Activated T-helper 17 cell treated with anti-CD3 and anti-CD28 coated beads, Interleukin-2, amount 50 U/mL, for 72 hours (primary cell): ENCODE measurements around the gene MEAK7. TPM values are rescaled to one million over a fixed set of nuclear protein-coding genes. Genes with fewer than 3 reads are reported as not detected.

Experiments
- ATAC-seq: fragments of 150-1000 bp; cut with Tn5 transposase; replicated peaks from 2 replicates; pipeline ENCODE4 v1.10.0; 2021; ENCODE audit warnings: mild to moderate bottlenecking, moderate library complexity
- H3K27ac Mint-ChIP-seq: one replicate; pipeline ENCODE4 v1.8.0; 2022; ENCODE audit warnings: mixed read lengths
- H3K27me3 Mint-ChIP-seq: one replicate; pipeline ENCODE4 v1.8.0; 2022; ENCODE audit warnings: mixed read lengths
- H3K36me3 Mint-ChIP-seq: one replicate; pipeline ENCODE4 v1.8.0; 2022; ENCODE audit warnings: low read depth, mild to moderate bottlenecking, mixed read lengths
- H3K4me1 Mint-ChIP-seq: one replicate; pipeline ENCODE4 v1.8.0; 2022; ENCODE audit warnings: mixed read lengths
- H3K4me3 Mint-ChIP-seq: one replicate; pipeline ENCODE4 v1.8.0; 2022; ENCODE audit warnings: mild to moderate bottlenecking, mixed read lengths
- H3K9me3 Mint-ChIP-seq: one replicate; pipeline ENCODE4 v1.8.0; 2022; ENCODE audit warnings: mixed read lengths
- total RNA-seq, 2 donors: library from RNA; stranded (reverse); gene quantifications; one replicate each; pipeline ENCODE4 v1.2.3, GENCODE V29; 2022

The MEAK7 gene
- total RNA-seq, 2 donors from 2014 or later, result 18.5 to 28.5 TPM

DNA sequence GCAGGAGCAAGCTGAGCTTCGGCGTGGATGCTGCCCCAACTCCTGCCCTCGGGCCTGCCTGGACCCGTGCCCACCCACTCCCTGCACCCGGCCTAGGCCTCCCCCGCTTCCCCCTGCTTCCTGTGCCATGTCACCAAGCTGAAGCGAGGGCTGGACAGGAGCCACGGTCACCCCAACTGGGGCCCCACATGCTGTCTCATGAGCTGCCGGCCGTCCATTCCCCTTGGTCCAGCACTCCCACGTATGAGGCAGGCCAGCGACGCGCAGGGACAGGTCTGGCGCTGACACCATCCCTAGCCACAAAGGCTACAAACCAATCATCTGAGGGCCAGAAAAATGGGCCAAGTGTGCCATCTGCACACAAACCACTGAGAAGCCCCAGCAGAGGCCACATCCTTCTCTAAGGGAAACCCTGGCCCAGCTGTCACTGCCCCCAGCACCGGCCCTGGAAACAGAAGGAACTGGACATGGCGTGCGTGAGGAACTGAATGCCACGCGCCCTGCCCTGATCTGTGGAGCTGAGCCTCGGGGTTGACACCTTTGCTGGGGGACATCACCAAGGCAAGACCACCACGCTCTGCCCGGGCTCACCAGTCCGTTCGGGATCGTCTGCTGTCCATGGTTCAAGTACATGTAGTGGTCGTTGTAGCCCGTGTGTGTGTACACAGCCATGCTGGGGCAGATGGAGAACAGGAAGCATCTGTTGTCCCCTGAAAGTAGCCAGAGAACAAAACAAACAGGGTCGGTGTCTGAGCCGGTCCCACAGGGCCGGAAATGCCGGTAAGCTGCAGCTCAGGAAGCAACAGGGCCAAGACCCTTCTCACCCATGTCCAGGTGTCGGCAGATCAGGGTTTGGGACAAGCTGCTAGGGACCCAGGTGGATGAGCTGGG is 22.2 kb downstream of the MEAK7 start:
- Mint-ChIP-seq H3K4me3 (no peak overlapping the region), H3K27ac (no peak overlapping the region), H3K36me3 (peaks cover 7% of the 10 kb centered on the region), H3K9me3 (no peaks in the 10 kb centered on the region), H3K4me1 (no peaks in the 10 kb centered on the region), H3K27me3 (no peaks in the 10 kb centered on the region)
- no peak for ATAC-seq

DNA sequence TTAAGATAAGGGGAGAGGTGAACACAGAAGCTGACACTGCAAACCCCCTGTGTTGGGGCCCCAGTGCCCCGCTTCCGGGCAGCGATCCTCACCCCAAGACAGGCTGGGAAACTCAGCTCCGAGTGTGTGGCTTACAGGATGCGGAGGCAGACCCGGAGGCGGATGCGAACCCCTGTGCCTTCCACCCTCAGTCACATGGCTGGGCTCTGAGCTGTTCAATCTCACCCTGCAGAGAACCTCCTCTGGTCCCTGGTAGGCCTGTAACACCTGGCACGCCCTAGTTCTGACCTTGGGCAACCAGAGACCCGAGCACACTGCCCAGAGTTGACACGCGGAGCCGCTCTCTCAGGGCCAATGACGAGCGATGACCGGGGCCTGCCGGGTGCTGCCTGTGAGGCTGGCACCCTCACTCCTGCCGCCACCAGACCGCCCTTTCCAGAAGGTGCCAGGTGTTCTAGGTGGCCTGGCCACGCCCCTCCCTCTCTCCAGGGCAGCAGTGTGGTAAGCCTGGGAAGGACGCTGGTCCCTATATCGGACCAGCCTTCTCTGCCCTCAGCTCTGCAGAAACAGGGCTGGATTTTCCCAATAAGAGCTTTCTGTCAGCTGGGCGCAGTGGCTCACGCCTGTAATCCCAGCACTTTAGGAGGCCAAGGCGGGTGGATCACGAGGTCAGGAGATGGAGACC is 23.3 kb downstream of the MEAK7 start:
- no peak for ATAC-seq
- Mint-ChIP-seq H3K4me1 (no peaks in the 10 kb centered on the region), H3K27me3 (no peaks in the 10 kb centered on the region), H3K36me3 (peaks cover 7% of the 10 kb centered on the region), H3K27ac (no peak overlapping the region), H3K9me3 (no peaks in the 10 kb centered on the region), H3K4me3 (no peak overlapping the region)

DNA sequence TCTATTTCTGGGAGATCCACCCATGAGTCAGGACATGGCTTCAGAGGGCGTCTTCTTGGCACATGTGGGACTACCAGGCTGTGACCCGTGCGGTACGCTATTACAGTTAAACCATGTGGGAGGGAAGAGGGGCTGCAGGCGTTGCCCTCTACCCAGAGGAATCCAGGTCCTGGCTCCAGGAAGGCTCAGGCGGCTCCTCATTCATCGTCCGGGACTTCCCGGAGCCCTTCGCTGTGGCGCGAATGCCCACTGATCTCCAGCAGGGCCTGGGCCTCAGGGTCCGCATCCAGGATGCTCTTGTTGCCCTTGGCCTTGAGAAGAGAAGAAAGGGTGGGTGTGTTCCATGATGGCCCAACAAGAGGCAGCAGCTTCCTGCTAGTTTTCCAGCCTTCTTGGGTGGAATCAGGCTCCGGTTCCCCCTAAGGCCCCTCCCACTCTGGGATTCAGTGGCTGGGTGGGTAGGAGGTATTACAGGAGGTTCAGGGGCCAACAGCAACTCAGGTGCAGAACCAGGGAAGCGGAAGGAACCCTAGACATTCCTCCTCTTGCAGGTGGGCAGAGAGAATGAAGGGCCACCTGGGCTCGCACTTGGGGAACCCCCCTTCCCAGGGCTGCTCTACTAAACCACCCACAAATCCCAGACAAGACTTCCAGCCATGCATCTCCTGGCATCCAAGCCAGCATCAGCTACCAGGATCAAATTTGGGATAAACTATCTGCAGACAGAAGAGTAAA is 24.6 kb downstream of the MEAK7 start:
- H3K4me3 Mint-ChIP-seq, result no peak overlapping the region
- H3K36me3 Mint-ChIP-seq, result peaks cover 7% of the 10 kb centered on the region
- no peaks in the 10 kb centered on the region for H3K9me3 Mint-ChIP-seq
- no peak for ATAC-seq
- no peak overlapping the region for H3K27ac Mint-ChIP-seq
- no peaks in the 10 kb centered on the region for H3K27me3 Mint-ChIP-seq
- peaks cover 7% of the 10 kb centered on the region for H3K4me1 Mint-ChIP-seq

DNA sequence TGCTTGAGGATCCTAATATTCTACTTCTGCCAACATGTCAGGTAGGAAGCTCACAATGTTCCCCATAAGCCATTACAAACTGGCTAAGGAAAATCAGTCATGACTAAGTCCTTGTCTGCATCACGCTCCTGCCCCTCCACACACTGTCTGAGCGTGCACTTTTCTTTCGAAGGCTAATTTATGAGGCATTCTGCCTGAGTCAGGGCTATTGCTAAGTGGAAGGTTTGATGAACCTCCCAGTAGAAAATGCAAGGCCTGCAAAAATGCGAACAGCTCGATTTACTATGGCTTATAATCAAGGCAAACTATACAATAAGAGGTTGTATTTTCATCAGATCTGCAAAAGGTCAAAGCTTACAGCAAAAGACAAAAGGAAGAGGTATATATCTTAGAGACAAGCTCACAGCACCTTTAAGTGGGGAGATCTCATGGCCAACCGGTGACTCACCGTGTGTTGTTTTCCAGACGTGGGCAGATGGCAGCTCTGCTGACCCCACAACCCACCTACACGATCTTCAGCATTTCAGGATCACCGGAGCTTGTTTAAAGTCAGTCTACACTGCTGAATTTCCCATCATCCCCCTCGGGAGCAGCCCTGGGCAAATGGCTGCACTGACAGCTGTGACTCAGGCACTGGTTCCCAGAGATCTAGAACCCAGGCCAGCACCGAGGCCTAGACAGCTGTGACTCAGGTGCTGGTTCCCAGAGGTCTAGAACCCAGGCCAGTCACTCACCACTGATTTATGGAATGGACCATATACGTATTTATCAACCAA is 26.1 kb downstream of the MEAK7 start:
- peak; percentile 68 for ATAC-seq
- Mint-ChIP-seq H3K4me1 (peaks cover 7% of the 10 kb centered on the region), H3K36me3 (peaks cover 7% of the 10 kb centered on the region), H3K9me3 (no peaks in the 10 kb centered on the region), H3K27me3 (no peaks in the 10 kb centered on the region), H3K27ac (no peak overlapping the region), H3K4me3 (no peak overlapping the region)

DNA sequence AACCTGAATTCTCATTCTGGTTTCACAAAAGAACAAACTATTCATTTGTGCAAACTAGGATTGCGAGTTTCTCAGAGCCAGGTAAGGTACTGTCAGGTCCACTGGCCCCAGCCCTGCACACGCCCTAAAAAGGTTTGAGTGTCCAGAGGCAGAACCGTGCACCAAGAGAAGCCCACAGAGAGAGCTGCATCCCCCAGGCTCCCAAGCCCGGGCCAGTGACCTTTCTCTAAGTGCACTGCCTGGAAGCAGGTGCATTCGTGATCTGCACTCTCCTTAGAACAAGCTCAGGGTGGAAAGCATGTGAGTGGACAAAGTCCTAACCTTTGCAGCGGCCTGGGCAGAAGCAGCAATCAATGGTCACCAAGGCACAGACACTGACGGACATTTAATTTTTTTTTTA is 26.8 kb downstream of the MEAK7 start:
- H3K4me3 Mint-ChIP-seq, result no peak overlapping the region
- no peaks in the 10 kb centered on the region for H3K9me3 Mint-ChIP-seq
- ATAC-seq, result no peak
- H3K27ac Mint-ChIP-seq, result no peak overlapping the region
- no peaks in the 10 kb centered on the region for H3K27me3 Mint-ChIP-seq
- peaks cover 12% of the 10 kb centered on the region for H3K36me3 Mint-ChIP-seq
- H3K4me1 Mint-ChIP-seq, result peaks cover 7% of the 10 kb centered on the region

DNA sequence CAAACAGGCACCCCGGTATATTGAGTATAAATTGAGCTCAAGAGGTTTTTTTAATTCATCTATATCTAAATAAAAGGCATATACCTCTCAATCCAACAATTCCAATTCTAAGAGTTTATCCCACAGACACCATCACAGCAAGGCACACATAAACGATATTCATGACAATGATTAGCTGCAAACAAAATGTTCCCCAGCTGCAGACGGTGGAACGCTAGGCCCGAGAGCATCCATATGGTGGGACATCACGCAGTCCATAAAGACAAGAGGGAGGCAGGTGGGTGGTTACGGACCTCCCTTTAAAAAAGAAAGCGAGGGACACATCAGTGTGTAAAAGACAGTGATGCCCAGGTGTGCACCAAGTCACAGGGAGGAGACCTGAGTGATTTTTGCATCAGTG is 28.1 kb downstream of the MEAK7 start:
- Mint-ChIP-seq H3K36me3 (peaks cover 18% of the 10 kb centered on the region), H3K4me3 (no peak overlapping the region), H3K9me3 (no peaks in the 10 kb centered on the region), H3K27ac (no peak overlapping the region), H3K4me1 (peaks cover 7% of the 10 kb centered on the region), H3K27me3 (no peaks in the 10 kb centered on the region)
- no peak for ATAC-seq

DNA sequence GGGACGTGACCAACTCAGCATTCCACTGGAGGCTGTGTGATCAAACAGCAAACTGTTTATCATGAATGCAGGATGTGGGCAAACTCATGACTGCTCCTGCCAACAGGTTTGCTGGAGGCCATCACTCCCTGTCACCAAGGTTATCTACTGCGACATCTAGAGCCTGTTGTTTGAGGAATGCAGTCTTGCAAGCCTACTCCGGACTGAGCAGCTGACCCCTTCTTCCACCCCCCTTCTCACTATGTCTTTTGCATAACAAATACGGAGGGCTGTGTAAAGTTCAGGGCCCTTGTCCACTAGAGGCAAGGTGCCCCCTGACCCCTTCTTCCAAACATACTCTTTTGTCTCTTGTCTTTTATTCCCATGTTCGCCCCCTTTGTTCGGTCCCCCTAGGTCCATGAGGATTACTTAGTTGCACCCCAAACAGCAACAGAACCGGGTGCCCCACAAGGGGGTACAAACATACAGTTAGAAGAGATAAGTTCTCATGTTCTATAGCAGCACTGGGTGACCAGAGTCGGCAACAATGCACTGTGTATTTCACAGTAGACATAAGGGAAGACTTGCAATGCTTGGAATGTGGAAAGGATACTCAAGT is 28.7 kb downstream of the MEAK7 start:
- Mint-ChIP-seq H3K27me3 (no peaks in the 10 kb centered on the region), H3K4me3 (no peak overlapping the region), H3K4me1 (peaks cover 7% of the 10 kb centered on the region), H3K36me3 (peaks cover 18% of the 10 kb centered on the region), H3K27ac (peak overlapping the region; percentile 39), H3K9me3 (no peaks in the 10 kb centered on the region)
- no peak for ATAC-seq

DNA sequence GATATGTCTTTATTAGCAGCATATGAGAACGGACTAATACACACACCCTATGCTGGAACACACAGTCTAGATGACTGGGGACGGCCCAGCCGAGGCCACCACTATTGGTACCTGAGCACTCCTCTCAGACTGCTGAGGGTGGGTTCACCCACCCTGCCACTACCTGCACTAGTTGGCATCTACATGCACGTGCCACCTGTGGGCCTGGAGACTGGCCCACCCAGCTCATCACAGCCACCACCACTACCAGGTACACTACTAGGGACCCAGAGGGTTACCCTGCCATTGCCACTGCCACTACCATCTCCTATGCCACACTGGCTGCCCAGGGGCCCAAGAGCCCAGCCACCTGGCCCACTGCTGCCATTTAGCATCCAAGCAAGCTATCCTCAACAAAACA is 32.5 kb downstream of the MEAK7 start:
- H3K36me3 Mint-ChIP-seq, result peaks cover 31% of the 10 kb centered on the region
- H3K4me1 Mint-ChIP-seq, result peaks cover 7% of the 10 kb centered on the region
- ATAC-seq, result no peak
- H3K27ac Mint-ChIP-seq, result no peak overlapping the region
- no peaks in the 10 kb centered on the region for H3K27me3 Mint-ChIP-seq
- H3K9me3 Mint-ChIP-seq, result peaks cover 7% of the 10 kb centered on the region
- H3K4me3 Mint-ChIP-seq, result no peak overlapping the region

DNA sequence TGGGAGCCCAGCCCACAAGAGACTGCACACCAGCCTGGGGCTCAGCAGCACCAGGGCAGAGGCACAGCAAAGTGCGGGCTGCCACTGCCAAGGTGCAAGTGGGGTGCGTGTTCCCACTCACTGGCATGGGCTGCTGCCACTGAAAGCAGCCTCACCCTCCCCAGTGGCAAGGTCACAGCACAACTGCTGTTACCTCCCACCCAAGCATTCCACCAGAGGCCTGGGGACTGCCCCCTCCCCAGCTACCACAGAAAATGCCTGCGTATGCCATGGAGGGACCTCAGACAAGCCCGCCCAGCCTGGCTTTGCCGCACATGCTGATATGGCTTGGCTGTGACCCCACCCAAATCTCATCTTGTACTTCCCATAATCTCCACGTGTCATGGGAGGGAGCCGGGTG is 33.1 kb downstream of the MEAK7 start:
- H3K9me3 Mint-ChIP-seq, result peaks cover 7% of the 10 kb centered on the region
- peaks cover 38% of the 10 kb centered on the region for H3K36me3 Mint-ChIP-seq
- H3K4me1 Mint-ChIP-seq, result peaks cover 7% of the 10 kb centered on the region
- no peak overlapping the region for H3K27ac Mint-ChIP-seq
- H3K27me3 Mint-ChIP-seq, result no peaks in the 10 kb centered on the region
- H3K4me3 Mint-ChIP-seq, result no peak overlapping the region
- no peak for ATAC-seq

DNA sequence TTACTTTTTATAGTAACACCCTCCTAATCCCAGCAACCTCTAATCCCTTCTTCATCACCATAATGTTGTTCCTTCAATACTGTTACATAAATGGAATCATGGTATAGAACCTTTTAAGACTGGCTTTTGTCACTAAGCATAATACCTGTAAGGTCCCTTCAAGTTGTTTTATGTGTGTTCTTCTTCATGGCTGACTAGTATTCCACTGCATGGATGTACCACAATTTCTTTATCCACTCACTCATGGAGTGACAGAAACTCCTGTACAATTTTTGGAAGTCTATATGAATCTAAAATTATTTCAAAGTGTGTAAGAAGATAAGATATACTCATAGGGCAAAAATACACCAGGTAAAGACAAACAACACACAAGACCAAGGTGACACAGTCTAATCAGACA is 36.8 kb downstream of the MEAK7 start:
- H3K27ac Mint-ChIP-seq, result no peak overlapping the region
- ATAC-seq, result no peak
- H3K9me3 Mint-ChIP-seq, result peaks cover 7% of the 10 kb centered on the region
- peaks cover 42% of the 10 kb centered on the region for H3K36me3 Mint-ChIP-seq
- H3K4me3 Mint-ChIP-seq, result no peak overlapping the region
- H3K27me3 Mint-ChIP-seq, result no peaks in the 10 kb centered on the region
- H3K4me1 Mint-ChIP-seq, result no peaks in the 10 kb centered on the region

DNA sequence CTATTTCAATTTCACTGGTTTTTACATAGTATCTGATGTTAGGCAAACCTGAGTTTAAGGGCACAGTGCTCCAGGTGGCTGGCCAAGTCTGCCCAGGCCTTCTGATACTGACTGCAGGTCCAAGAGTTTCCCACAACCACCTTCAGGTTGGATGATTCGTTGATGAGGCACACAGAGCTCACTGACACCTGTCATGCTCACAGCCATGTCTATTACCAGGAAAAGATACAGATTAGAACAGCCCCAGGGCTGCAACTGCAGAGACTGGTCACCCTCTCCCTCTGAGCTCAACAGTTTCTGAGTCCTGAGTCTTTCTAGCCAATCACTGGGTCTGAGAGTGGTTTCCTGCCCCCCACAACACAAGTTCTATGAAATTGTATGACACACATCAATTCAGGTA is 37.2 kb downstream of the MEAK7 start:
- Mint-ChIP-seq H3K36me3 (peaks cover 41% of the 10 kb centered on the region), H3K4me1 (no peaks in the 10 kb centered on the region), H3K4me3 (no peak overlapping the region), H3K27ac (no peak overlapping the region), H3K9me3 (peaks cover 7% of the 10 kb centered on the region), H3K27me3 (no peaks in the 10 kb centered on the region)
- peak; percentile 89 for ATAC-seq

DNA sequence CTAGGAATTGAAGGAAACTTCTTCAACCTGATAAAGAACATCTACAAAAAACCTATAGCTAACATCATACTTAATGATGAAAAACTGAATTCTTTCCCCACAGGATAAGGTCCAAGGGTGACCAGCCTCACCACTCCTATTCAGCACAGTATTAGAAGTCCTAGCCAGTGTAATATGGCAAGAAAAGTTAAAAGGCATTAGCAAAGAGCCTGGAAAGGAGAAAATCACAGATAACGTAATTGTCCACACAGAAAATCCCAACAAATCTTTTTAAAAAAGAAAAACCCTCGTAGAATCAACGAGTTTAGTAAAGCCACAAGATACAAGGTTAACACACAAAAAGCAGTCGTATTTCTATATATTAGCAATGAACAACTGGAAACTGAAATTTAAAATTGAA is 37.8 kb downstream of the MEAK7 start:
- Mint-ChIP-seq H3K27me3 (no peaks in the 10 kb centered on the region), H3K9me3 (peaks cover 7% of the 10 kb centered on the region), H3K4me1 (no peaks in the 10 kb centered on the region), H3K36me3 (peaks cover 37% of the 10 kb centered on the region), H3K4me3 (no peak overlapping the region), H3K27ac (no peak overlapping the region)
- ATAC-seq, result no peak

DNA sequence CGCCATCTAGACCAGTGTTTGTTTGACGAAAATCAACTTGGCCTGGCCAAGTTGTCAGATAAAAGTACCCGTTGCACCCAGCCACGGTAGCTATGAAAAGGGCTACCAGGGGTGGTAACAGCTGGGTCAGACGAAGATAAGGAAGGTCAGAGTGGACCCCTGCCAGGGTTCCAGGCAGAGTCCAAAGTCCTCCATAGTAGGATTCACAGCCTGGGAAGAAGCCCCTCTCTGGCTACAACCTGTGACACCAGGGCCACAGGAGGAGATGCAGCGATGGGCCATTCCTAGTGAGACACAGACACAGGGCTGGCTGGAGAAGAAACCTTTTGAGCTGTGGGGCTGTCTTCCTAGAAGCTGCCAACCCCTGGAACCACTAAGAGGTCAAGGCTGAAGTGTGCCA is 39.3 kb downstream of the MEAK7 start:
- no peak overlapping the region for H3K4me3 Mint-ChIP-seq

DNA sequence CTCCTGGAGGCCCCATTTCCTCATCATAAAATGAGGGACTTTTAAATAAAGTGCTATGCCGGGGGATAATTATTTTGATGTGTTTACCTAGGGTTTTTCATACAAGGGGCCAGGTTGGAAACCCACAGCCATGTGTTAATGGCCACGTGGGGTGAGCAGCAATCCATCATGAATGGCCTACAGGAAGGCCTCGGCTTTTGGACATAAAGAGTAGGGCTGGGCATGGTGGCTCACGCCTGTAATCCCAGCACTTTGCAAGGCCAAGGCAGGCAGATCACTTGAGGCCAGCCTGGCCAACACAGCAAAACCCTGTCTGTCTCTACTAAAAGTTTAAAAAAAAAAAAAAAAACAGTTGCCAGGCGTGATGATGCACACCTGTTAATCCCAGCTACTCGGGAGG is 40.3 kb downstream of the MEAK7 start:
- peaks cover 7% of the 10 kb centered on the region for H3K9me3 Mint-ChIP-seq
- H3K27ac Mint-ChIP-seq, result peak overlapping the region; percentile 5
- peaks cover 36% of the 10 kb centered on the region for H3K36me3 Mint-ChIP-seq
- H3K4me1 Mint-ChIP-seq, result no peaks in the 10 kb centered on the region
- no peak overlapping the region for H3K4me3 Mint-ChIP-seq
- H3K27me3 Mint-ChIP-seq, result no peaks in the 10 kb centered on the region
- ATAC-seq, result no peak

More for the DNA sequence above, 39.3 kb downstream of the MEAK7 start:
- Mint-ChIP-seq H3K27me3 (no peaks in the 10 kb centered on the region), H3K27ac (no peak overlapping the region), H3K4me1 (no peaks in the 10 kb centered on the region), H3K9me3 (peaks cover 7% of the 10 kb centered on the region), H3K36me3 (peaks cover 36% of the 10 kb centered on the region)
- ATAC-seq, result no peak
